Endodermal cell (in vitro differentiated cells): ENCODE measurements around the gene SLC26A2. TPM values are rescaled to one million over a fixed set of nuclear protein-coding genes. Genes with fewer than 3 reads are reported as not detected.

ENCODE experiments used
- DNase-seq: peaks from one replicate; pipeline ENCODE4 v3.0.0-alpha.2; 2017
- H3K27ac ChIP-seq: 2 replicates; pipeline ENCODE4 v1.5.1; 2013; ENCODE audit warnings: mild to moderate bottlenecking, low read depth, low read length, moderate library complexity
- H3K27me3 ChIP-seq: 2 replicates; pipeline ENCODE4 v1.6.1; 2013; ENCODE audit warnings: mild to moderate bottlenecking, low read length, moderate library complexity; ENCODE audit not compliant: insufficient read depth, control insufficient read depth, poor library complexity, severe bottlenecking
- H3K36me3 ChIP-seq: 2 replicates; pipeline ENCODE4 v1.7.0; 2013; ENCODE audit warnings: mild to moderate bottlenecking, low read length, moderate library complexity; ENCODE audit not compliant: control insufficient read depth, insufficient read depth
- H3K4me1 ChIP-seq: one replicate; pipeline ENCODE4 v1.7.0; 2013; ENCODE audit warnings: low read length; ENCODE audit not compliant: control insufficient read depth, insufficient read depth
- H3K4me3 ChIP-seq: 2 replicates; pipeline ENCODE4 v1.5.1; 2013; ENCODE audit warnings: mild to moderate bottlenecking, low read length, moderate library complexity
- H3K9ac ChIP-seq: 2 replicates; pipeline ENCODE4 v1.6.1; 2013; ENCODE audit warnings: mild to moderate bottlenecking, low read length, moderate library complexity; ENCODE audit not compliant: poor library complexity, severe bottlenecking; ENCODE audit errors: extremely low read depth
- H3K9me3 ChIP-seq: 2 replicates; pipeline ENCODE4 v1.6.1; 2013; ENCODE audit warnings: mild to moderate bottlenecking, low read length, moderate library complexity; ENCODE audit not compliant: control insufficient read depth
- H3K27ac Mint-ChIP-seq: 2 replicates; pipeline ENCODE4 v1.8.0; 2020; ENCODE audit warnings: mixed read lengths
- H3K27me3 Mint-ChIP-seq: 2 replicates; pipeline ENCODE4 v1.8.0; 2021; ENCODE audit warnings: mild to moderate bottlenecking, mixed read lengths; ENCODE audit not compliant: insufficient read depth
- H3K36me3 Mint-ChIP-seq: 2 replicates; pipeline ENCODE4 v1.8.0; 2020; ENCODE audit warnings: low read depth, mixed read lengths
- H3K4me1 Mint-ChIP-seq: 2 replicates; pipeline ENCODE4 v1.8.0; 2020; ENCODE audit warnings: mixed read lengths
- H3K4me3 Mint-ChIP-seq: 2 replicates; pipeline ENCODE4 v1.8.0; 2020; ENCODE audit warnings: mild to moderate bottlenecking, moderate library complexity, mixed read lengths
- H3K9me3 Mint-ChIP-seq: 2 replicates; pipeline ENCODE4 v1.8.0; 2020; ENCODE audit warnings: mild to moderate bottlenecking, mixed read lengths
- CTCF ChIP-seq: fragments of 200-600 bp; sonication (generic); conservative IDR thresholded peaks from 2 replicates; pipeline ENCODE4 v1.5.0; 2021; ENCODE audit warnings: antibody characterized with exemption, mild to moderate bottlenecking
- WGBS, 2 experiments: methylation state at CpG; one replicate each; pipeline versions ENCODE4 v1.1.5 to v1.1.7; 2013; ENCODE audit warnings: missing lambda C conversion rate in 2 of 2, mixed read lengths in 1 of 2; ENCODE audit not compliant: insufficient coverage in 1 of 2, insufficient read length in 1 of 2; 5-methylcytosine and 5-hydroxymethylcytosine counted together
- total RNA-seq, 2 donors: library from RNA; stranded (reverse); fragmentation: NEBNext Ultra II Directional in 1 of 2; extraction: Animal tissue kit (Norgen Biotek cat#: 25700) in 1 of 2; gene quantifications; 2 replicates in 1 of 2; 3 replicates in 1 of 2; pipeline ENCODE4 v1.2.1, GENCODE V29; 2021

Gene SLC26A2
- total RNA-seq, 2 donors from 2014 or later: 22.3 to 23.9 TPM

GRCh38 chr5:149953436-149954121, 7.0 kb upstream of the SLC26A2 start:
- no peak for DNase-seq
- H3K4me3 ChIP-seq: no peak overlapping the region
- Mint-ChIP-seq H3K27ac (no peak overlapping the region), H3K27me3 (no peaks in the 10 kb centered on the region), H3K4me3 (no peak overlapping the region), H3K9me3 (no peaks in the 10 kb centered on the region), H3K36me3 (no peaks in the 10 kb centered on the region), H3K4me1 (peaks cover 6% of the 10 kb centered on the region)
- TF ChIP-seq CTCF: no peak
- no peak overlapping the region for H3K27ac ChIP-seq
- H3K9me3 ChIP-seq: no peaks in the 10 kb centered on the region
- no peaks in the 10 kb centered on the region for H3K36me3 ChIP-seq
- H3K9ac ChIP-seq: no peak overlapping the region
- no peaks in the 10 kb centered on the region for H3K27me3 ChIP-seq
- no peaks in the 10 kb centered on the region for H3K4me1 ChIP-seq
- 93 to 94% methylated on average over 4 to 9 of the region's 9 CpGs for WGBS, 2 experiments

DNA sequence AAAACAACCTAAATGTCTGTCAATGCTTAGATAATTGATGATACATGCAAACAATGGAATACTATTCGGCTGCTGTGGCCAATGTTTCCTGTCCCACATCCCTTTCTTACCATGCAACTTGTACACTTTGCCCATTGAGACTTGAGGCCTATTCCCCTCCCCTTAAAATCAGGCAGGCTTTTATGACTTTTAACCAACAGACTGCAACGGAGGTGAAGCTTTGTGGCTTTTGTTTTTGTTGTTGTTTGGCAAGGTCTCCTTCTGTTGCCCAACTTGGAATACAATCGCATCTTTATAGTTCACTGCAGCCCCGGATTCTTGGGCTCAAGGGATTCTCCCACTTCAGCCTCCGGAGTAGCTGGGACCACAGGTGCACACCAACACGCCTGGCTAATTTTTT, 5.8 kb upstream of the SLC26A2 start:
- Mint-ChIP-seq H3K4me1 (peaks cover 12% of the 10 kb centered on the region), H3K4me3 (no peak overlapping the region), H3K9me3 (no peaks in the 10 kb centered on the region), H3K36me3 (no peaks in the 10 kb centered on the region), H3K27me3 (no peaks in the 10 kb centered on the region), H3K27ac (no peak overlapping the region)
- no peaks in the 10 kb centered on the region for H3K27me3 ChIP-seq
- WGBS, 2 experiments: 88 to 92% methylated on average over 4 to 6 of the region's 6 CpGs
- no peak for DNase-seq
- no peak overlapping the region for H3K9ac ChIP-seq
- H3K27ac ChIP-seq: no peak overlapping the region
- H3K36me3 ChIP-seq: no peaks in the 10 kb centered on the region
- H3K9me3 ChIP-seq: no peaks in the 10 kb centered on the region
- no peak overlapping the region for H3K4me3 ChIP-seq
- TF ChIP-seq CTCF: no peak
- H3K4me1 ChIP-seq: peaks cover 5% of the 10 kb centered on the region

DNA sequence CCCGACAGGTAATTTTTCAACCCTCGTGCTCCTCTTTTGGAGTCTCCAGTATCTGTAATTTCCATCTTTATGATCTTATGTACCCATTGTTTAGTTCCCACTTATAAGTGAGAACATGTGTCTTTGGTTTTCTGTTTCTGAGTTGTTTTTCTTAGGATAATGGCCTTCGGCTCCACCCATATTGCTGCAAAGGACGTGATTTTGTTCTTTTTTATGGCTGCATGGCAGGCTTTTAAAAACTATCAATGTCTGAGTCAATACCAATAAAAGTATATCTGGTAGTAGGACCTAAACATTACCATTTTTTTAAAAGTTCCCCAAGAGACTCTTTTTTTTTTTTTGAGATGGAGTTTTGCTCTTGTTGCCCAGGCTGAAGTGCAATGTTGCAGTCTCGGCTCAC, 3.9 kb upstream of the SLC26A2 start:
- Histone ChIP-seq H3K27ac (no peak overlapping the region), H3K4me1 (peaks cover 9% of the 10 kb centered on the region)
- 92 to 96% methylated on average over 4 to 5 of the region's 5 CpGs for WGBS, 2 experiments

More for the DNA sequence above, 3.9 kb upstream of the SLC26A2 start:
- H3K4me3 ChIP-seq: no peak overlapping the region
- no peak overlapping the region for H3K9ac ChIP-seq
- H3K27ac Mint-ChIP-seq: no peak overlapping the region
- no peak for TF ChIP-seq CTCF
- no peaks in the 10 kb centered on the region for H3K27me3 Mint-ChIP-seq
- no peaks in the 10 kb centered on the region for H3K9me3 ChIP-seq
- H3K4me3 Mint-ChIP-seq: no peak overlapping the region
- no peaks in the 10 kb centered on the region for H3K36me3 Mint-ChIP-seq
- no peak for DNase-seq
- H3K36me3 ChIP-seq: no peaks in the 10 kb centered on the region
- H3K27me3 ChIP-seq: no peaks in the 10 kb centered on the region
- no peaks in the 10 kb centered on the region for H3K9me3 Mint-ChIP-seq
- H3K4me1 Mint-ChIP-seq: peaks cover 16% of the 10 kb centered on the region
